SK-N-SH treated with all-trans-retinoic acid at 6 μM for 48 hours (cell line): ENCODE data around the gene C2CD4C.

Source experiments
- ATAC-seq: fragments of 200-7000 bp; cut with Tn5 transposase; 3 replicates; pipeline ENCODE4 v1.9.1; 2020; ENCODE audit warnings: mild to moderate bottlenecking, moderate library complexity
- ARNTL ChIP-seq: fragments of 450-650 bp; formaldehyde crosslinking; IDR thresholded peaks from 2 replicates; pipeline ENCODE4 v1.5.0; 2020; ENCODE audit warnings: low read depth, mild to moderate bottlenecking, moderate library complexity, borderline replicate concordance
- BACH2 ChIP-seq: fragments of 250-450 bp; sonication (Bioruptor Pico); IDR thresholded peaks from 2 replicates; pipeline ENCODE4 v1.9.0; 2021; ENCODE audit warnings: mild to moderate bottlenecking, borderline replicate concordance
- CREB5 ChIP-seq: fragments of 250-450 bp; sonication (Bioruptor Pico); IDR thresholded peaks from 2 replicates; pipeline ENCODE4 v1.5.1; 2020; ENCODE audit warnings: low read depth, mild to moderate bottlenecking, moderate library complexity
- CSDC2 ChIP-seq: fragments of 250-450 bp; sonication (Bioruptor Pico); IDR thresholded peaks from 2 replicates; pipeline ENCODE4 v1.5.0; 2020; ENCODE audit warnings: mild to moderate bottlenecking, moderate library complexity
- CSRNP3 ChIP-seq: fragments of 250-450 bp; sonication (Bioruptor Pico); IDR thresholded peaks from 2 replicates; pipeline ENCODE4 v1.5.1; 2021; ENCODE audit warnings: mild to moderate bottlenecking, moderate library complexity
- GLIS3 ChIP-seq: fragments of 250-450 bp; sonication (Bioruptor Pico); IDR thresholded peaks from 2 replicates; pipeline ENCODE4 v1.5.0; 2020; ENCODE audit warnings: mild to moderate bottlenecking, moderate library complexity
- ISL1 ChIP-seq: fragments of 250-450 bp; sonication (Bioruptor Pico); IDR thresholded peaks from 2 replicates; pipeline ENCODE4 v2.1.2; 2022; ENCODE audit warnings: mild to moderate bottlenecking, moderate library complexity
- OSR1 ChIP-seq: fragments of 250-450 bp; sonication (Bioruptor Pico); IDR thresholded peaks from 2 replicates; pipeline ENCODE4 v1.8.0; 2022; ENCODE audit warnings: moderate library complexity, mild to moderate bottlenecking, inconsistent platforms
- PATZ1 ChIP-seq: fragments of 250-450 bp; sonication (Bioruptor Pico); IDR thresholded peaks from 2 replicates; pipeline ENCODE4 v1.8.0; 2020; ENCODE audit warnings: mild to moderate bottlenecking, moderate library complexity, borderline replicate concordance
- POU6F1 ChIP-seq: fragments of 250-450 bp; sonication (Bioruptor Pico); IDR thresholded peaks from 2 replicates; pipeline ENCODE4 v1.8.0; 2021; ENCODE audit warnings: low read depth, mild to moderate bottlenecking, moderate library complexity, borderline replicate concordance
- PPARA ChIP-seq: fragments of 250-450 bp; sonication (Bioruptor Pico); IDR thresholded peaks from 2 replicates; pipeline ENCODE4 v1.5.0; 2020; ENCODE audit warnings: mild to moderate bottlenecking, borderline replicate concordance
- RARB ChIP-seq: fragments of 250-450 bp; sonication (Bioruptor Pico); IDR thresholded peaks from 2 replicates; pipeline ENCODE4 v1.8.0; 2021; ENCODE audit warnings: mild to moderate bottlenecking, moderate library complexity
- SNAI2 ChIP-seq: fragments of 250-450 bp; sonication (Bioruptor Pico); IDR thresholded peaks from 2 replicates; pipeline ENCODE4 v1.5.0; 2020; ENCODE audit warnings: mild to moderate bottlenecking, moderate library complexity
- TCF4 ChIP-seq: fragments of 250-450 bp; sonication (Bioruptor Pico); IDR thresholded peaks from 2 replicates; pipeline ENCODE4 v1.8.0; 2021; ENCODE audit warnings: mild to moderate bottlenecking, moderate library complexity, borderline replicate concordance
- TOX ChIP-seq: fragments of 250-450 bp; sonication (Bioruptor Pico); IDR thresholded peaks from 2 replicates; pipeline ENCODE4 v1.8.0; 2021; ENCODE audit warnings: mild to moderate bottlenecking, moderate library complexity, borderline replicate concordance
- TSHZ2 ChIP-seq: fragments of 250-450 bp; sonication (Bioruptor Pico); IDR thresholded peaks from 2 replicates; pipeline ENCODE4 v1.5.0; 2020; ENCODE audit warnings: mild to moderate bottlenecking, moderate library complexity
- ZC3H10 ChIP-seq: fragments of 250-450 bp; sonication (Bioruptor Pico); IDR thresholded peaks from 2 replicates; pipeline ENCODE4 v1.5.1; 2021; ENCODE audit warnings: mild to moderate bottlenecking, moderate library complexity
- ZFP3 ChIP-seq: fragments of 250-450 bp; sonication (Bioruptor Pico); IDR thresholded peaks from 2 replicates; pipeline ENCODE4 v1.5.0; 2020; ENCODE audit warnings: mild to moderate bottlenecking, moderate library complexity
- ZFP30 ChIP-seq: fragments of 450-650 bp; formaldehyde crosslinking; IDR thresholded peaks from 2 replicates; pipeline ENCODE4 v1.5.0; 2022; ENCODE audit warnings: mild to moderate bottlenecking, moderate library complexity
- ZNF565 ChIP-seq: fragments of 450-650 bp; formaldehyde crosslinking; conservative IDR thresholded peaks from 2 replicates; pipeline ENCODE4 v1.5.0; 2020; ENCODE audit warnings: low read depth, mild to moderate bottlenecking, moderate library complexity
- ZNF70 ChIP-seq: fragments of 450-650 bp; formaldehyde crosslinking; IDR thresholded peaks from 2 replicates; pipeline ENCODE4 v1.5.0; 2020; ENCODE audit warnings: mild to moderate bottlenecking, moderate library complexity
- ZNF8 ChIP-seq: fragments of 450-650 bp; formaldehyde crosslinking; IDR thresholded peaks from 2 replicates; pipeline ENCODE4 v1.5.0; 2020; ENCODE audit warnings: mild to moderate bottlenecking, moderate library complexity

Gene C2CD4C

GRCh38 chr19:443005-443404 is 34.1 kb upstream of the C2CD4C start (continued):
- TF ChIP-seq CREB5 (CRISPR knock-in tag) (no peak), OSR1 (CRISPR knock-in tag) (no peak), TOX (CRISPR knock-in tag) (no peak)

- no peak for TF ChIP-seq TCF4 (CRISPR knock-in tag)
- TF ChIP-seq PATZ1 (CRISPR knock-in tag): no peak
- no peak for TF ChIP-seq RARB (CRISPR knock-in tag)
- no peak for TF ChIP-seq POU6F1
- TF ChIP-seq ZFP30 (CRISPR knock-in tag): no peak
- TF ChIP-seq ISL1 (CRISPR knock-in tag): no peak
- no peak for TF ChIP-seq ARNTL
- TF ChIP-seq ZC3H10 (CRISPR knock-in tag): no peak
- no peak for TF ChIP-seq CSRNP3
- TF ChIP-seq ZNF70: no peak
- no peak for TF ChIP-seq ZNF565 (CRISPR knock-in tag)
- no peak for TF ChIP-seq GLIS3 (CRISPR knock-in tag)
- no peak for ATAC-seq
These were observed 33.1 kb upstream of the C2CD4C start for GRCh38 chr19:442085-442484.

GRCh38 chr19:441213-441836 is 32.4 kb upstream of the C2CD4C start:
- TF ChIP-seq ZNF565 (CRISPR knock-in tag) (no peak), TOX (CRISPR knock-in tag) (no peak), ZFP30 (CRISPR knock-in tag) (no peak), TSHZ2 (CRISPR knock-in tag) (no peak), ARNTL (no peak), OSR1 (CRISPR knock-in tag) (no peak), ZC3H10 (CRISPR knock-in tag) (no peak), TCF4 (CRISPR knock-in tag) (no peak), POU6F1 (no peak), PATZ1 (CRISPR knock-in tag) (no peak), ZFP3 (CRISPR knock-in tag) (no peak), ZNF8 (CRISPR knock-in tag) (no peak), PPARA (CRISPR knock-in tag) (no peak), BACH2 (CRISPR knock-in tag) (no peak), GLIS3 (CRISPR knock-in tag) (no peak), RARB (CRISPR knock-in tag) (no peak), ZNF70 (no peak), SNAI2 (CRISPR knock-in tag) (no peak), CSRNP3 (no peak), CSDC2 (CRISPR knock-in tag) (no peak)
- TF ChIP-seq, all 23 proteins: peak for 0
- ATAC-seq: no peak
